HL-60/S4 (cell line): Measurements from ENCODE around the gene ASPRV1.

Source experiments
- in situ Hi-C: fragments of 300-500 bp; cut with MboI; formaldehyde crosslinking; loops from 2 replicates; pipeline ENCODE4 v1.14.3; 2022; ENCODE audit warnings: low sequenced_read_pairs

ASPRV1 gene

GRCh38 chr2:69989009-69989408, 27.6 kb upstream of the ASPRV1 start:
- in situ Hi-C loops, result no loop called here

GRCh38 chr2:69988086-69988635, 26.7 kb upstream of the ASPRV1 start:
- in situ Hi-C loops, result no loop called here

- in situ Hi-C loops, result no loop called here
These were observed 25.3 kb upstream of the ASPRV1 start for GRCh38 chr2:69986691-69987090.

GRCh38 chr2:69985688-69986087, 24.3 kb upstream of the ASPRV1 start:
- in situ Hi-C loops, result no loop called here

DNA sequence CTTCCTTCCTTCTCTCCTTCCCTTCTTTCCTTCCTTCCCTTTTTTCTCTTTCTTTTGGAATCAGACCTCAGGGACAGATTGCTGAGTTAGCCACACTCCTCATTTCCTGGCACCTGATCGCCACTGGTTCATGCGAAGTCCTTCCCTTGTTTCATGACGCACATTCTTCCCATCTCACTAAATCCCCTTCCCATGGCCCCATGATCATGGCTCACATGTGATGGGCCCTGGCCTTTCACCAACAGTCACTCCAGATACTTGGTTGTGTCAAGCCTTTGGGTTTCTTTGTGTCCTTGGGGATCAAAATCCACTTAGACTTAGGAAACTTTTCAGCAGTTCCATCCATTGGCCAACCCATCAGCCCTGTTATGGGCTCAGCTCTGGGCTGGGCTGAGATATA, 23.8 kb upstream of the ASPRV1 start:
- in situ Hi-C loops, result no loop called here

- in situ Hi-C loops, result no loop called here
These were observed 22.0 kb upstream of the ASPRV1 start for GRCh38 chr2:69983392-69983966.

- in situ Hi-C loops, result no loop called here
These were observed 18.7 kb upstream of the ASPRV1 start for GRCh38 chr2:69979902-69980807.

- in situ Hi-C loops, result no loop called here
These were observed 16.6 kb upstream of the ASPRV1 start for GRCh38 chr2:69977906-69978482.

DNA sequence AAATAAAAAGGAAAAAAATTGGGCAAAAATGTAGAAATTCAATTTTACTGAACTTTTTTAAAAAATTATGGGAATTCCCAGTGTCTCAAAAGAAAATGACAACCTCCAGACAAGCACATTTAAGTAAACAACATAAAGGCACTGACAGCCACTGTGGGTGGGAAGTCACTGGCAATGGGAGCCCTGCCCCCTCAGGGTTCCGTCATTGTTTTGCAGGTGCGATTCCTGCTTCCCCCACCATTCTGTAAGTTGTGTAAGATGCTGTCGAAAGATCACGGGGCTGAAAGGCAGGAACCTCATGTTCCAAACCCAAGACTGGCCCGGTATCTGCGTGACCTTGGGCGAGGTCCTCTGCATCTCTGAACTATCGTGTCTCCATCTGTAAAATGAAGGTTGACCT, 15.8 kb upstream of the ASPRV1 start:
- in situ Hi-C loops, result no loop called here

GRCh38 chr2:69975853-69976462, 14.5 kb upstream of the ASPRV1 start:
- in situ Hi-C loops, result no loop called here

- in situ Hi-C loops, result no loop called here
These were observed 13.9 kb upstream of the ASPRV1 start for GRCh38 chr2:69975136-69975852.

DNA sequence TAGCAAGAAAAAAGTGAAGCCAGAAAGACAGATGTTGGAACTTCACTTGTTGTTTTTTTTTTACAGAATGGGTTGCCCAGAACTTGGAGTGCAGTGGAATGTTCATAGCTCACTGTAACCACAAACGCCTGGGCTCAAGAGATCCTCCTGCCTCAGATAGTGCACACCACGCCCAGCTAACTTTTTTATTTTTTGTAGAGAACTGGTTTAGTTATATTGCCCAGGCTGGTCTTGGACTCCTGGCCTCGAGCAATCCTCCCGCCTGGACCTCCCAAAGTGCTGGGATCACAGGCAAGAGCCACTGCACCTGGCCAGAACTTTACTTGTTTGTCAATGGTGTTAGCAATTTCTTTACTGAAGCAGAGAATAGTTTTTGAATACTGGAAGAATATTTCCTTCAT, 11.9 kb upstream of the ASPRV1 start:
- in situ Hi-C loops, result no loop called here

DNA sequence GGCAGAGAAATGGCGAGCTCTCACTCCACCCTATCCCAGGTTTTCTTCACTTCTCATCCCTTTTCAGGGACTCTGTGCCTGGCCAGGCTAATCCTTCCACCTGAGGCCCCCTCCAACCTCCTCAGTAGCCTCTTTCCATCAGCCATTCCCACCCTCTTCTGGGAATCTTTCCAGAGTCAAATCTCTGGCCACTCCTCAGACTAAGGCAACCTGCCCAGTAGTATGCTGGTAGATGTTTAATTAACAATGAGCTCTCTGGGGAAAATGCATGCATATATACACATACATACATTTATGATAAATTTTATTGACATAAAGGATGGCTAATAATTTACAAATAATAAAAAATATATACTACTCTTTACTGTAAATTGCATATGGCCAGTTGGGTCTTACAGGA, 11.4 kb upstream of the ASPRV1 start:
- in situ Hi-C loops, result no loop called here

GRCh38 chr2:69969991-69970390, 8.6 kb upstream of the ASPRV1 start:
- in situ Hi-C loops, result no loop called here

DNA sequence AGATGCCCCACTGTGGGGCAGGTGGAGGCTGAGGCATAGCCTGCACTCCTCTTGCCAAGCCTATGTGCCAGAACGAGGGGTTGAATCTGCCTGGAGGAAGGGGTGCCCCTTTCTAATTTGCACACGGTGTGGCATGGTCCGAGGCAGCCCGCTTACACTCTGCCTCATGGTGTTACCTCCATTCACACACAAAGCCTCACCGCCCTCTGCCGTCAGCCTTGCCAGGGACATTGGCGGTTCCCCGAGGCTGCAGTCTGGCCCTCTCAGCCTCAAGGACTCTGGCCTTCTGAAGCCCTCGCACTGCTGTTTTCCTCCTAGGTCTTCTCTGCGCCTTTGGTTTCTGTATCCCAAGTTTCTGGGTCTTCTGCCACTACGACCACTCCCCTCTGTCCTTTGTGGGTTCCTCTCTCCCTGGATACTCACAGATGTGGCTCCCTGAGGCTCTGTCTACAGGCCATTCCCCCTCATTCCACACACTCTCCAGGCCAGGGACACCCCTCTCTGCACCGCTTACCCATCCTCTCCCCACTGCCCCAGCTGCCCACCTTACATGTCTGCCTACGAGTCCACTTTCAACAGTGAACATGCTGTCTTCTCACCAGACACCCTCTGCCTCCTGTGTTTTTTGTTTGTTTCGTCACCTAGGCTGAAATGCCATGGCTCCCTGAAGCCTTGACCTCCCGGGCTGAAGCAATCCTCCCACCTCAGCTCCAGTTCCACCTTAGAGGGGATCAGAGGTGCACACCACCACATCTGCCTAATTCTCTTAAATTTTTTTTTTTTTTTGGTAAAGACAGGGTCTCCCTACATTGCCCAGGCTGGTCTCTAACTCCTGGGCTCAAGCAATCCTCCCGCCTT, 7.9 kb upstream of the ASPRV1 start:
- in situ Hi-C loops, result no loop called here

DNA sequence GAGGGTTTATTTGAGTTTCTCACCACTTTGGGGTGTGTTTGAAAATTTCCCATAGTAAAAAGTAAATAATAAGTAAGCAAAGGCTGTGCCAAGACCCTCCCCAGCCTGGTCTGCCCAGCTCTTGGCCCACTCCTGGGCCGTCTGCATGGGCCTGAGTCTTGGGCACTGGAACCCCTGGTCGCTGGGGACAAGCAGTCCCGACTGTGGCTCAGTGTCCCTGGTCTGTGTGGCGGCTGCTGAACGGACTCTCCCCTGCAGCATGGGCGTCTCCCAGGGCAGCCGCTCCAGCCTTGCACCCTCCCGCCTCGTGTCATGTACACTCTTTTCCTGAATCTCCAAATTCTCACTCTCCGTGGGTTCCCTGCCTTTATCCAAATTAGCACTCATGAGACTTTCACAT, 7.2 kb upstream of the ASPRV1 start:
- in situ Hi-C loops, result no loop called here

DNA sequence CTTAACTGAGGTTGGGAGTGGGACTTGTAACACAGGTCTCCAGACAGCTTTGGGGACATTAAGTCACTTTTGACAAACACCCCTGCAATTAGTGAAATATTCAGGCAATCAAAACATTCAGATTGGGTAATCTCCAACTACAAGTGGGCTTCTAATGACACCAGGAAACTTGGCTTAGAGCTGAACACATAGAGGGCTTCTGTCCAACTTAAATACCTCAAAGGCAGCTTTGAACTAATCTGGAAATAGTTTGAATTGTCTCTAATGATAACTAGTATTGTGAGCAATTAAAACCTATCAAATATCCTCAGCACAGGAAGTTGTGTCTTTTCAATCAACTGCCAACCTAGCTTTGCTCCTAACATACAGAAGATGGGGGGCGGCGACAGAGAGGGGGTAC, 5.1 kb upstream of the ASPRV1 start:
- in situ Hi-C loops, result no loop called here

GRCh38 chr2:69965756-69966445, 4.5 kb upstream of the ASPRV1 start:
- in situ Hi-C loops, result no loop called here

GRCh38 chr2:69964353-69964841, 3.0 kb upstream of the ASPRV1 start:
- in situ Hi-C loops, result no loop called here
